HG02852 (cell line): ENCODE results near the gene HES3.
A peak's percentile ranks its signal among the peaks of the same experiment; 100 is the strongest.

Experiments
- ATAC-seq: cut with Tn5 transposase; IDR thresholded peaks from one replicate; pipeline ENCODE4 v1.9.1; 2021; ENCODE audit warnings: mild to moderate bottlenecking, moderate library complexity; ENCODE audit not compliant: unreplicated experiment

HES3 gene

GRCh38 chr1:6245086-6245868, 1.3 kb downstream of the HES3 start:
- ATAC-seq = no peak

GRCh38 chr1:6245869-6246496, 2.0 kb downstream of the HES3 start:
- no peak for ATAC-seq

GRCh38 chr1:6246497-6247467, 2.8 kb downstream of the HES3 start:
- no peak for ATAC-seq

- ATAC-seq = no peak
Observed at GRCh38 chr1:6247651-6248050, 3.7 kb downstream of the HES3 start.

- ATAC-seq = no peak
Observed at GRCh38 chr1:6248161-6248776, 4.3 kb downstream of the HES3 start.

- no peak for ATAC-seq
Observed at GRCh38 chr1:6248932-6249738, 5.2 kb downstream of the HES3 start.

GRCh38 chr1:6249739-6250689, 6.0 kb downstream of the HES3 start:
- no peak for ATAC-seq

- no peak for ATAC-seq
Observed at GRCh38 chr1:6251233-6251632, 7.3 kb downstream of the HES3 start.

GRCh38 chr1:6251681-6252373, 7.8 kb downstream of the HES3 start:
- no peak for ATAC-seq

- no peak for ATAC-seq
Observed at GRCh38 chr1:6252374-6252710, 8.4 kb downstream of the HES3 start.

- no peak for ATAC-seq
Observed at GRCh38 chr1:6253380-6253779, 9.4 kb downstream of the HES3 start.

GRCh38 chr1:6254691-6255090, 10.7 kb downstream of the HES3 start:
- no peak for ATAC-seq

- no peak for ATAC-seq
Observed at GRCh38 chr1:6256645-6257044, 12.7 kb downstream of the HES3 start.

GRCh38 chr1:6257541-6258069, 13.6 kb downstream of the HES3 start:
- no peak for ATAC-seq

- ATAC-seq = no peak
Observed at GRCh38 chr1:6258675-6259074, 14.7 kb downstream of the HES3 start.

- ATAC-seq = peak; percentile 56
Observed at GRCh38 chr1:6259491-6260362, 15.7 kb downstream of the HES3 start.

GRCh38 chr1:6260433-6260934, 16.5 kb downstream of the HES3 start:
- ATAC-seq = peak; percentile 11
